Sciatic nerve (tissue), 2 donors: ENCODE results near the gene KCNA3. TPM values are rescaled to one million over a fixed set of nuclear protein-coding genes. Genes with fewer than 3 reads are reported as not detected.
"Not testable (repeated sequence)": the region's sequence is repeated elsewhere in the genome, so short reads cannot be mapped to it uniquely, and the experiment has no call there.

Experiments
- ATAC-seq: fragments of 200-7000 bp; cut with Tn5 transposase; one replicate; pipeline ENCODE4 v1.9.1; 2020; ENCODE audit warnings: mild to moderate bottlenecking, moderate library complexity
- DNase-seq: peaks from one replicate; pipeline ENCODE4 v3.0.0-alpha.2; 2020; ENCODE audit warnings: low spot score
- intact Hi-C: fragments of 100-400 bp; cut with DNase I; formaldehyde crosslinking; loops from one replicate; pipeline ENCODE4 v1.14.2; 2022
- total RNA-seq: library from RNA; stranded (reverse); fragmentation: NEBNext Ultra II Directional; extraction: Animal tissue kit (Norgen Biotek cat#: 25700); gene quantifications from one replicate; pipeline ENCODE4 v1.2.1, GENCODE V29; 2021
- donor health status: DM: no; HTN: no; CAD: no.
- donor health status: DM: no; HTN: no; CAD: no.

The KCNA3 gene
- total RNA-seq, 1 donor from 2014 or later: 0.85 TPM

DNA sequence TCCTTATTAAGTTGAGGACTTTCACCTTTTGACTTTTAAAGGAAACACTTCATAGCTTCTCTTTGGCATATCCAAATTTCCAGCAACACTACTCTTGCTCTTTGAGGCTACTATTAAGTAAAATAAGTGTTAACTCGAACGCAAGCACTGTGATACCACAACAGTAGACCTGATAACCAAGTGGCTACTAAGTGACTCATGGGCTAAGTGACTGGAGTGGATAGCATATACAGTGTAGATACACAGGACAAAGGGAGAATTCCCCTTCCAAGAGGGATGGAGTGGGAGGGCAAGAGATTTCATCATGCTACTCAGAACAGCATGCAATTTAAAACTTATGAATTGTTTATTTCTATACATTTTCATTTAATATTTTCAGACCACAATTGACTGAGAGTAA, 9.8 kb upstream of the KCNA3 start:
- ATAC-seq (no peak), DNase-seq (no peak)
- intact Hi-C loops: no loop called here

DNA sequence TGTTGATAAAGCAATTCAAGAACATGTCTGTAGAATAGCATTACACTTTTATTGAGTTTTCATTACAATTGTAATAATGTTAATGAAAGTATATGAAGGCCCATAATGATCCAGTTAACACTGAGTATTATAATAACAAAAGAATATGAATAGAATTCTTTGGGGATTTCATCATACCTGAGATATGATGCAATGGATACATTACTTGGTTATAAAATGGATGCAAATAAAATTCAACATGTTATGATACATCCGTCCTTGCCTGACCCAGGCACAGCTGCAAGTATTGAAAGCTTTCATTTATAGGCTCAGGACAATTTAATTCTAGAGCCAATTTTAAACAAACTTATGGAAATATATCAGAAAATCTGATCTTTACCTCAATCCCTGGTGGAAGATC, 8.2 kb upstream of the KCNA3 start:
- intact Hi-C loops: no loop called here
- DNase-seq (no peak), ATAC-seq (no peak)

DNA sequence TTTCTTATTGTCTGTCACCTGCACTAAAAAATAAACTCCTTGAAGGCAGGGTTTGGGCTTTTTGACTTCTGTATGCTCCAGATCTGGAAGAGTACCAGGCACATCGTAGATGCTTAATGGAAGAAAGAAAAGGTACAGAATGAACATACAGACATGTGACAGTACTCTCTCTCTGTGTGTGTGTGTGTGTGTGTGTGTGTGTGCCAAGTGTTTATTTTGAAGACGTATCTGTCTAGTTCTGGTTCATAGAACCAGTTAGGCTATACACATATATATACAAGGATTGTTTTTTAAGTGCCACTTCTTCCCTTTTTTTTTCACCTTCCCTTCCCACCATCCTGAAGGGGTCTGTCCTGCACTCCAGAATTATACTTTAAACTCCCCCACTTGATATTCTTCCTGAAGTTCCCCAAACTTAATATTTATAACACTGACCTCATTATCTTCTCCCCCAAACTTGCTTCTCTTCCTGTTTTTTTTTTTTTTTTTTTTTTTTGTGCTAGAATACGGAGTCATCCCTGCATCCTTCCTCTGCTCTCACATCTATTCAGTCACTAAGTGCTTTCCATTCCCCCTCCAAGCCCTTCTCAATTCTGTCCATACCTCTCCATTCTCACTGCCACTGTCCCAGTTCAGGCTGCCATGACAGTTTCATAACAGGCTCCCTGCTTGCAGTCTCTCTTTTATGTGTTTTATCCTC, 5.4 kb upstream of the KCNA3 start:
- DNase-seq: no peak
- ATAC-seq: no peak
- intact Hi-C loops: no loop called here

DNA sequence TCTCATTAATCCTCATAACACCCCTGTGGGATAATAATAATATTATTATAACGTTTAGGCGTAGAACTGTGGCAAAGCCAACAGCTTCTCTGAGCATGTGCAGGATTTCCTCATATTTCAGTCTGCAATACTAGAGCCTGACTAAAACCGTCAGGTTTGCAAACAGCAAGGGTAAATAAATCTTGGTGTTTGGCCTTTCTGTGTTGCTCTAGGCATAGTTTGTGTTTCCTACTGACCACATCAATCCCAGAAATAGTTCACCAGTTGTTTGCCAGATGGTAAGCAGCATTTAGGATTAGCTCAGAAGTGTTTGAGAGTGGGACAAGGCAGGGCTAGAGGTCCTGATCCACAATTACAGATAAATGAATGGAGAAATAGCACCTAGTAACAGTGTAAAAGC, 2.8 kb upstream of the KCNA3 start:
- intact Hi-C loops: no loop called here
- DNase-seq (no peak), ATAC-seq (no peak)

DNA sequence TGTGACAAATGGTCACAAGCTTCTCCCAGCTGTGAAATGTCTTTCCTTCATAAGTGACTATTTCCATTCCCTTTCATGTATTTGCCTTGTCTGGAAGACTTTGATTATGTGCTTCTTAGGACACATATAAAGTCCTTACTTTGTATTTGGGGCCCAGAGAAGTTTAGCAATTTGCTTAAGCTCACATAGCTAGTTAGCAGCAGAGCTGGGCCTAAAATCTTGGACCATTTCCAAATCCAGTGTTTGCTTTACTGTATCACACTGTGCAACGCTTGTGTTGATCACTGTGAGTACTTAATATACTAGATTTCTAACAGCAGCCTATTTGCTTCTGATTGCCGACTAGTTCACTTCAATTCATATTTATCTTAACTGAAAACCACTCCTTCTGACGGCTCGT, 2.2 kb upstream of the KCNA3 start:
- intact Hi-C loops: no loop called here
- ATAC-seq (no peak), DNase-seq (no peak)

DNA sequence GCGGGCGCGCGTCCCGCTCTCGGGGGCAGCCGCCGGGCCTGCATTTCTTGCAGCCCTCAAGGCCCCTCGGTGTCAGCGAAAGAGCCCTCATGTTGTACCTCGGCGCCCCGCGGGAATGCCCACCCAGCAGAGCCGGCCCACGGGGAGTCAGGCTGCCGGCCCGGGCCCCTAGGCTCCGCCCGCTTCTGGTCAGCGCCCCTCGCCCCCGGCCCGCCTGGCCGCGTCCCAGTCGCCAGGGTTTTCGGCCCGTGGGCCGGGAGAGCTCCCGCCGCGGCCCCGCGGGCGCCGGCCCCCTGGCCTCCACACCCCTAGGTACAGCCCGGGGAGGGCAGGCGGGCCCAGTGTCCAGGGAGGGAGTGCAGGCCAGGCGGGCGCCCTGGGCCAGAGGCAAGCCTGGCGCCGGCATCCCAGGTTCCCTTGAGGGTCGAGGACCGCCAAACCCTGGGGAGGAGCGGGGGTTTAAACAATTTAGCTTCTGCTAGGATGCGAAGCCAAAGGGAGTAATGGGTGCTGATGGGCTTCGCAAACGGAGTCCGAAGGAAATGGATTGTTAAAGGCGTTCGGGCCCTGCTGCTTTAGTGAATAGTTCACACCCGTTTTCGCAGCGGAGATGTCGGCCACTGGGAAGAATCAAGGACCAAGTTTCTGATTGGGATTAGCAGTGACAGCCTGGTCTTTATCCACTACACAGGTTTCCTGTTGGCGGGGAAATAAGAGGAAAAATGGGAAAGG, 486 bp upstream of the KCNA3 start:
- intact Hi-C loops: no loop called here
- ATAC-seq: no peak
- DNase-seq: no peak

DNA sequence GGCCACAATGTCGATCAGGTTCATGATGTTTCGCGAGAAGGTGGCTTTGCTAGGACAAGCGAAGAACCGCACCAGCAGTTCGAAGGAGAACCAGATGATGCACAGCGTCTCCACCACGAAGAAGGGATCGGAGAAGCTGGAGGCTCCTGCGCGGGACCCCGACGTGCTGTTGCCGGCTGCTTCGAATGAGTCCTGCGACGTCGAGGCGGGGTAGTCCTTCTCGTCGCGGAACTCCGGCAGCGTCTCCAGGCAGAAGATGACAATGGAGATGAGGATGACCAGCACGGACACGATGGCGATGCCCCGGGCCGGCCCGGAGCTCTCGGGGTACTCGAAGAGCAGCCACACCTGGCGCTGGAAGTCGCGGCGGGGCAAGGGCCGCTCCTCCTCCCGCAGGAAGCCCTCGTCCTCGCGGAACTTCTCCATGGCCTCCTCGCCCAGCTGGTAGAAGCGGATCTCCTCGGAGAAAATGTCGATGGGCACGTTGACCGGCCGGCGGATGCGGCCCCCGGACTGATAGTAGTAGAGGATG, 869 bp downstream of the KCNA3 start:
- ATAC-seq (no peak), DNase-seq (no peak)
- intact Hi-C loops: no loop called here

DNA sequence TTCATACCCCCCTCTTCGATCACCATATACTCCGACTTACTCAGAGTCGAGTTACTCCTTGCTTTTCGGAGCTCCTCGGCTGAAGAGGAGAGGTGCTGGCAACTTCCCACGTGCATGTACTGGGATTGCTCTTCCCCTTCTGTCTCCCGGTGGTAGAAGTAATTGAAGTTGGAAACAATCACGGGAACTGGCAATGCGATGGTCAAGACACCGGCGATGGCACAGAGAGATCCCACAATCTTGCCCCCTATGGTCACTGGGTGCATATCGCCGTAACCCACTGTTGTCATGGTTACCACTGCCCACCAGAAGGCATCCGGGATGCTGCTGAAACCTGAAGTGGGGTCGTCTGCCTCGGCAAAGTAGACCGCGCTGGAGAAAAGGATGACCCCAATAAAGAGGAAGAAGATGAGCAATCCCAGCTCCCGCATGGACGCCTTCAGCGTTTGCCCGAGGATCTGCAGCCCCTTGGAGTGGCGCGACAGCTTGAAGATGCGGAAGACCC, 1.5 kb downstream of the KCNA3 start:
- intact Hi-C loops: no loop called here
- ATAC-seq (no peak), DNase-seq (no peak)

DNA sequence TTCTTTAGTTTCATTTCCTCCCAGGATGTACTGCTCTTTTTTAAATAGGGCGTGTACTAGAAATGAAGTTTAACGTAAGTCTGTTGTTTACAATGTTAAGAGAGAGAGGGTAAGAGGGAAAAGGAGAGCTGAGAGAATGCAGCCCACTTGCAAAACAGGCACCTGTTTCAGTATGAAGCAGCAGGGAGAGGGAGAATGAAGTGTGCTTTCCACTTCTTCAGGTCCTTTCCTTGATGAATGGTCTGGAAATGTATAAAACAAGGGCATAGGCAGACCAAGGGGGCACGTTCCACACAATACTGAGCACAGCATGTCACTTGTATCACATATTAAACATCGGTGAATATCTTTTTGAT, 2.0 kb downstream of the KCNA3 start:
- DNase-seq: no peak
- no peak for ATAC-seq
- intact Hi-C loops: no loop called here

DNA sequence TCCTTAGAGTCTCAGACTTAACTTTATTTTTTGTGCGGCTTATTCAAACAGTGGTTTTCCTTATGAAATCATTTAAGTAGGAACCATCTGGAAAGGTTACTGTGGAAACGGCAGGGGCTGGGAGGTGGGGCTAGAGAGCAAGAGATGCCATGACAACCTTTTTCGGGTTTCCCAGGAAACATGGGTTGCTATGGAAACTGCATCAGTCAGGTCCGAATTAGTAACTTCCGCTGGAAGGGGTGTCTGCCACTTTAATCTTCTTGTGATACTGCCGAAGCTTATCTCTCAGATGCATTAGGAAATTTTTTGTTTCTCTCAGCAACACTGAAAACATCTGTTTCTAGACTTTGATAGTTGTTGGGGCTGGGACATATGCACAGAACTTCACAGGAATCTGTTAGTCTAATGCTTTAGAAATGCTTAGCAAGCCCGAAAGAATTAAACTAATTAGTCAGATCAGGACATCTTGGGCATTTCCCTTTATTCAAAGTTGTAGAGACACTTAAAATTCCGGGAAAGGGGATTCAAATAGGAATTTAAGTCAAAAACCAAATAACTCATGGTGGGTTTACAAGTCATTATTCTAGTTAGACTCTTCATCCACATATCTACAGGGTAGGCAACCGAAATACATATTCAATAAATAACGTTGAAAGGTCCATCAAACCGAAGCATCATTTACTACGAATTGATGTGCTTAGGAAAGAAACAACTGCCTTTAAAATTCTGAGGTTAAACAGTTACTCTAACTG, 2.6 kb downstream of the KCNA3 start:
- ATAC-seq (no peak), DNase-seq (no peak)
- intact Hi-C loops: no loop called here

DNA sequence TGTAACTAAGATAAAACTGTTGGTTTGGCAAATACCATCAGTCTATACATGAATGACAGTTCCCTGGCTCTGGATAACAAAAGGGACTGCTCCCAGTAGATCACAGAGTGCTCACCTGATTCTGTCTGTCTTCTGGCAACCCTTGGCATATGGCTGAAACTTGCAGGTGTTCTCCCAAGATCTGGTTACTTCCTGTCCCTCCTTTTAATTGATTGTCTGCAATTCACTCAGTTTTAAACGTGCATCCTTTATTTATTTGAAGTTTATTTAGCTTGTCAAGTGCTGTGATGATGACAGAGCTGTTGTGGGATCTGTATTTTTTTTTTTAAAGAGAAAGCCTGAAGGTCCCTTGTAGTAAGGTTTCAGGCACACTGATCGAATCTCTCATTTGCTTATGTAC, 3.4 kb downstream of the KCNA3 start:
- intact Hi-C loops: no loop called here
- no peak for ATAC-seq
- DNase-seq: no peak

DNA sequence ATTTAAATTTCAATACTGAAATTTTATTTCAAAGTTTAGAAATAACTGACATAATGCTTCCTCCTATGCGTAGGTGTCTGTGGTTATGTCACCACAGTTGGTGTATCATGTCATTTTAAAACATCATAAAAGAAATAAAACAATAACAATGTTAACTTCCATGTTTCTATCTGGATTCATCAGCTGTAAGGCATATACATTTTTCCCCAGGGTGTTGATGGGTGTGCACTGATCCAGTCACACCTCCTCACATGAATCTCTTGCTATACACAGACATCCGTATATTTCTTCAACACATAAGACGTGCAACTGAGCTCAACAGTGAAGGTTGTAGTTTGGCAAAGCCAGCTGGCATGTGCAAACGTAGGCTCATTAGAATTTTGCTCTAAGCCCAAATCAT, 6.2 kb downstream of the KCNA3 start:
- ATAC-seq (no peak), DNase-seq (no peak)
- intact Hi-C loops: no loop called here

DNA sequence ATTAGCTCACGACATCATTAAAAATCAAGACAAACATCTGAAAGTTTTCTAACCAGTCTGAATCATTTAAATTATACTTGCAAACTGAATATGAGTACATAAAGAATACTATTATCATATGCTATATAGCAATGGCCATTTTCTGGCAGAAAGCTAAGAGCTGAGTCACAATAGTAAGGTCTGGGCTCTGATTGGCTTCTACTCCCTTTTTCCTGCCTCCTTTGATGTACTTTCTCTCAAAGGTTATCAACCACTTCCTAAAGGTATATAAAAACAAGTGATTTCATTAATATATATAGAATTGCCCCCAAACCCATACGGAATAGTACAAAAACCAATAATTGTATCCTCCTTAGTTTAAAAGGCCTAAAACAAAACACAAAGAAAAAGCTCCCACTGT, 7.0 kb downstream of the KCNA3 start:
- DNase-seq: no peak
- intact Hi-C loops: no loop called here
- ATAC-seq: no peak

DNA sequence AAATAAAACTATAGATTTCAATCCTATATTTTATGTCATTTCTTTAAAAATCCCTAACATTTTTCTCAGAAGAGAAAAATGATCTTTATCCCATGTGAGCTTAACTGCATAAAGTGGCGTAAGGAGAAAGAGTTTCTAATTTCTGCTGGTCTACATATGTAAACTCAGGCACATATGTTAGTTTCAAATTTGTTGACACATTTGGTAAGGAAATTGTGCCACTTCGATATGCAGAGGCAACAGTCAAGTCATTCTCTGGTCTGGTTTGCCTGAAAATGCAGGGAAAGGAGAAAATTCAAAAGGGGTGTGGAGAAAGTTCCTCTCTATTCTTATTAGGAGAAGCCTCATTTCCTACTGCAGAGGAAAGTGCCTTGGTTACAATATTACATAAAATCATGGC, 11.5 kb downstream of the KCNA3 start:
- DNase-seq: no peak
- ATAC-seq: no peak
- intact Hi-C loops: no loop called here

DNA sequence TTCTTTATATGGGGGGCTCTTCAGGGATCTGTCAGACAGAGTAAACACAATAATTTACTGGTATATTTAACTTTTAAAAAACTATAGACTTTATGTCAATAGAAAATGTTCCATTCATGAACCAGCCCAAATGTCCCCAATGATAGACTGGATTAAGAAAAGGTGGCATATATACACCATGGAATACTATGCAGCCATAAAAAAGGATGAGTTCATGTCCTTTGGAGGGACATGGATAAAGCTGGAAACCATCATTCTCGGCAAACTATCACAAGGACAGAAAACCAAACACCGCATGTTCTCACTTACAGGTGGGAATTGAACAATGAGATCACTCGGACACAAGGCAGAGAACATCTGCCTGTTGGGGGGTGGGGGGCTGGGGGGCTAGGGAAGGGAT, 15.2 kb downstream of the KCNA3 start:
- ATAC-seq, DNase-seq, intact Hi-C loops: not testable (repeated sequence)

DNA sequence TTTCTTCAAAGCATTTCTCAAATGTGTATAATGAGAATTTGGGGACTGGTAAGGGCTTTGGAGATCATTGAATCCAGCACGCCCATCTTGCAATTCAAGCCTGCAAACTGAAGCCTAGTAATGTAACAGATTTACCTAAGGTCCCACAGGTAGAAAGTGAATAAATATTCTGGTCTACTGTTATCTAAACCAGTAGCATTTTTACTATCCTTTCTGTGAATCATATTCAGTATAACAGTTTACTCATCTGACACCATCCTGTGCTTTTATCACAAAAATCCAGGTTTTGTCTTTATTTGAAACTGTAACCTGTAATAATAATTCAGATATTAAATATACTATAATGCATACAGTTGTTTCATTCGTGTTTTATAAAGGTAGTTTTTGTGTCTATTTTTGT, 17.4 kb downstream of the KCNA3 start:
- intact Hi-C loops: no loop called here
- ATAC-seq: no peak

DNA sequence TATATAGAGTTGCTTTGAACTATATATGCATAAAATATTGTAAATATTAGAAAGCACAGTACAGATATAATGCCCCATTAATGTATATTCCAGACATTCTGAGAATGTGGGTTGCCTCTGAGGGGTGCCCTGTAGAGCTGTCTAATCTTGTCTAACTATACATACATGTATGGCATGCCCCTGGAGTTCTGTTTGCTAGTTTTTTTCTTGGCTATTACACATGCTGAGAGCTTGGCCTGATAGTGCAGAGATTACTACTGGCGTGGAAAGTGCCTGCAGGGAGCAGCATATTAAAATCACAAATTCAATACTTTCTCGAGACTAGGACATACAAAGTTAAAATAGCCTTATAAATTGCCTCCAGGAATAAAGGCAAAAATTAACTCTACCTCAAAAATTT, 24.1 kb downstream of the KCNA3 start:
- intact Hi-C loops: no loop called here
- ATAC-seq (no peak), DNase-seq (no peak)

More for the DNA sequence above, 17.4 kb downstream of the KCNA3 start:
- DNase-seq: no peak

DNA sequence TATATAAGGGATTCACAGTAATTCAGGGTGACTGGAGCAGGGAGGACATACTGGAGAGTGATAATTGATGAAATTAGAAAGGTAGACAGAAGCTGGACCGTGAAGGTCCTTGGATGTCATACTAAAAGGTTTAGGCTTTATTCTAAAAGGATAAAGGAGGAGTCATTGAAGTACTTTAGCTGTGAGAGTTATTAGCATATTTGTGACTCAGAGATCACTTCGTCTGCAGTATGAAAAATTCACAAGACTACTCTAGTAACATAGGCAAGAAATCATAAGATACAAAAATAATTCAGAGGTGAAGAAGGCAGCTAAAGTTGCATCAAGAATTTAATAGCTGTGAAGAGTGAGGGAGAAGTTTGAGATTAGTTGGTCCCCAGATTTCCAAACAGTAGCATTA, 26.3 kb downstream of the KCNA3 start:
- no peak for DNase-seq
- intact Hi-C loops: no loop called here
- no peak for ATAC-seq

DNA sequence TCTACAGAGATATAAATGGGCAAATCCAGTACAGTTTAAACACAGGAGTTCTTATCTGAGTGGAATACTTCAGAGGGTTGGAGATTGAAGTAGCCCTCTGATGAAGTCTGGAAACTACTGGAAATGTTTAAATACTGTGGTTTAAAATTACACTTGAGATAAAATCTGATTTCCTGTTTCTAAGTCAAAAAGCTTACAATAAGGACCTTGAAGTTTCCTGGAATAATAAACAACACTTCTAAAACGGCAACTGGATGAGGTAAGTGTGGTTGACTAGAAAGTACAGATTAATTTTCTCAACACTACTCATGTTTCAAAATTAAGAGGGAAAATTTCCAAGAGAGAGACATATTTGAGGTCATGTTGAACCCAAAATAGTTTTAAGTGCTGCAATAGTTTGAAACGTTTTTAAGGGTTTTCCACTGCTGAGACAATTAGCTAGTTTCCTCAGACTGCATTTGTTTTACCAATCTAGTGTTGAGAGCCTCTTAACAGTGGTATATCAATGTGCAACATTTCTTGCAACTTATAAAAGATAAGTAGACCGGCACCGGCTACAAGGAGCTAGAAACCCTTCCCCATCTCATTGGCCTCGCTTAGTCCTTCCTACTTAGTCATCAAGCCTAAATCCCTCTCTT, 27.4 kb downstream of the KCNA3 start:
- no peak for DNase-seq
- no peak for ATAC-seq
- intact Hi-C loops: no loop called here
